Suppressor macrophage (primary cell): ENCODE measurements around the gene GOLGA5.
A peak's percentile ranks its signal among the peaks of the same experiment; 100 is the strongest.
"Not testable (repeated sequence)": the region's sequence is repeated elsewhere in the genome, so short reads cannot be mapped to it uniquely, and the experiment has no call there.

Experiments used
- DNase-seq, 4 experiments: peaks; one replicate each; pipeline ENCODE4 v3.0.0-alpha.2; 2020 to 2022

GOLGA5 gene

GRCh38 chr14:92780444-92781232 is 13.5 kb upstream of the GOLGA5 start:
- peak; percentile 62 to 84 (median 74) for DNase-seq

- DNase-seq, result no peak
These were observed 12.8 kb upstream of the GOLGA5 start for GRCh38 chr14:92781350-92781749.

- peak; percentile 65 to 87 (median 85) for DNase-seq
These were observed 10.2 kb upstream of the GOLGA5 start for GRCh38 chr14:92783813-92784431.

GRCh38 chr14:92785667-92786426 is 8.3 kb upstream of the GOLGA5 start:
- DNase-seq, result peak; percentile 73 to 89 (median 84)

GRCh38 chr14:92786427-92786756 is 7.7 kb upstream of the GOLGA5 start:
- DNase-seq, result no peak

GRCh38 chr14:92787554-92787953 is 6.6 kb upstream of the GOLGA5 start:
- no peak for DNase-seq

GRCh38 chr14:92789457-92790089 is 4.5 kb upstream of the GOLGA5 start:
- peak in 2 of 4 experiments; percentile 34 to 44 for DNase-seq

GRCh38 chr14:92792885-92793284 is 1.2 kb upstream of the GOLGA5 start:
- DNase-seq, result peak in 1 of 4 experiments; percentile 37

GRCh38 chr14:92794547-92794941 is 439 bp downstream of the GOLGA5 start:
- peak; percentile 30 to 67 (median 50) for DNase-seq

GRCh38 chr14:92794961-92795360 is 856 bp downstream of the GOLGA5 start:
- DNase-seq, result no peak

- DNase-seq, result no peak
These were observed 4.0 kb downstream of the GOLGA5 start for GRCh38 chr14:92797935-92798653.

- no peak for DNase-seq
These were observed 4.7 kb downstream of the GOLGA5 start for GRCh38 chr14:92798811-92799210.

- DNase-seq, result no peak
These were observed 5.9 kb downstream of the GOLGA5 start for GRCh38 chr14:92800012-92800411.

GRCh38 chr14:92800525-92800924 is 6.4 kb downstream of the GOLGA5 start:
- DNase-seq, result no peak

GRCh38 chr14:92801917-92802316 is 7.8 kb downstream of the GOLGA5 start:
- no peak for DNase-seq

- no peak for DNase-seq
These were observed 8.6 kb downstream of the GOLGA5 start for GRCh38 chr14:92802678-92803077.

GRCh38 chr14:92813201-92813600 is 19.1 kb downstream of the GOLGA5 start:
- DNase-seq, result no peak

- DNase-seq, result peak in 2 of 4 experiments; percentile 11 to 36
These were observed 25.0 kb downstream of the GOLGA5 start for GRCh38 chr14:92819011-92819597.

- DNase-seq, result not testable (repeated sequence)
These were observed 25.8 kb downstream of the GOLGA5 start for GRCh38 chr14:92819680-92820535.

- not testable (repeated sequence) for DNase-seq
These were observed 26.4 kb downstream of the GOLGA5 start for GRCh38 chr14:92820536-92820840.

GRCh38 chr14:92830902-92831301 is 36.8 kb downstream of the GOLGA5 start:
- DNase-seq, result no peak
